Right lobe of liver (tissue), 6 donors: ENCODE measurements around the gene CACNB4. TPM values are rescaled to one million over a fixed set of nuclear protein-coding genes. Genes with fewer than 3 reads are reported as not detected.

Source experiments
- ATAC-seq, 4 donors: fragments of 200-7000 bp; cut with Tn5 transposase; one replicate each; pipeline ENCODE4 v1.9.1; 2020; ENCODE audit warnings: mild to moderate bottlenecking in 4 of 4, moderate library complexity in 4 of 4
- DNase-seq, 3 donors: peaks; one replicate each; pipeline ENCODE4 v3.0.0-alpha.2; 2020
- H3K27ac ChIP-seq, 3 donors: fragments of 200-600 bp; one replicate each; pipeline ENCODE4 v1.8.0; 2022
- H3K27me3 ChIP-seq, 2 donors: fragments of 200-600 bp; one replicate each; pipeline ENCODE4 v1.8.0; 2022
- H3K36me3 ChIP-seq, 4 donors: fragments of 200-600 bp; sonication (generic) in 1 of 4; one replicate each; pipeline versions ENCODE4 v1.5.1 to v1.8.0; 2017 to 2022; ENCODE audit warnings: control low read depth in 1 of 4
- H3K4me1 ChIP-seq, 4 donors: fragments of 200-600 bp; sonication (generic) in 1 of 4; one replicate each; pipeline versions ENCODE4 v1.5.1 to v1.8.0; 2017 to 2022; ENCODE audit warnings: control low read depth in 1 of 4
- H3K4me3 ChIP-seq, 3 donors: fragments of 200-600 bp; one replicate each; pipeline ENCODE4 v1.8.0; 2022
- H3K9me3 ChIP-seq, 4 donors: fragments of 200-600 bp; sonication (generic) in 1 of 4; one replicate each; pipeline versions ENCODE4 v1.5.1 to v1.8.0; 2017 to 2022; ENCODE audit warnings: control low read depth in 1 of 4
- POLR2A ChIP-seq: fragments of 450-650 bp; IDR thresholded peaks from one replicate; pipeline ENCODE4 v1.6.1; 2017; ENCODE audit warnings: antibody characterized with exemption, mild to moderate bottlenecking
- WGBS: methylation state at CpG from one replicate; pipeline ENCODE4 v1.1.6; 2018; ENCODE audit warnings: low coverage, low lambda C conversion rate; ENCODE audit not compliant: insufficient coverage; ENCODE audit errors: missing lambda C conversion rate; 5-methylcytosine and 5-hydroxymethylcytosine counted together
- intact Hi-C, 2 donors: fragments of 100-400 bp; cut with DNase I; formaldehyde crosslinking; loops; one replicate each; pipeline versions ENCODE4 v1.11.2 to v1.14.1; 2022
- total RNA-seq, 6 experiments: library from RNA; depleted of rRNA in 2 of 6; stranded (reverse); fragments of >200 nt in 2 of 6; fragmentation: NEBNext Ultra II Directional in 3 of 6; extraction: Animal tissue kit (Norgen Biotek cat#: 25700) in 3 of 6; gene quantifications; one replicate each; pipeline versions ENCODE4 v1.1.0 to v1.2.4, GENCODE V29; 2016 to 2023
- TF ChIP-seq, protein P1 (sequence below), 4 donors: fragments of 200-600 bp in 3 of 4; fragments of 450-650 bp in 1 of 4; IDR thresholded peaks; one replicate each; pipeline versions ENCODE4 v1.5.1 to v1.8.0; 2016 to 2022; ENCODE audit warnings: antibody characterized with exemption in 4 of 4, mild to moderate bottlenecking in 2 of 4
- donor health status: DM: no; HTN: yes; CAD: no.
- donor health status: DM: no; HTN: no; CAD: no.
- donor health status: DM: no; HTN: no; CAD: no.
- donor health status: DM: no; HTN: yes; CAD: no.
- donor health status: DM: no; HTN: yes; CAD: no.

The CACNB4 gene
- total RNA-seq, 6 experiments from 2014 or later: 0.06 to 0.49 (median 0.25) TPM

GRCh38 chr2:152086231-152086630 is 12.6 kb downstream of the CACNB4 start:
- TF ChIP-seq POLR2A: no peak
- TF ChIP-seq, protein P1, sequence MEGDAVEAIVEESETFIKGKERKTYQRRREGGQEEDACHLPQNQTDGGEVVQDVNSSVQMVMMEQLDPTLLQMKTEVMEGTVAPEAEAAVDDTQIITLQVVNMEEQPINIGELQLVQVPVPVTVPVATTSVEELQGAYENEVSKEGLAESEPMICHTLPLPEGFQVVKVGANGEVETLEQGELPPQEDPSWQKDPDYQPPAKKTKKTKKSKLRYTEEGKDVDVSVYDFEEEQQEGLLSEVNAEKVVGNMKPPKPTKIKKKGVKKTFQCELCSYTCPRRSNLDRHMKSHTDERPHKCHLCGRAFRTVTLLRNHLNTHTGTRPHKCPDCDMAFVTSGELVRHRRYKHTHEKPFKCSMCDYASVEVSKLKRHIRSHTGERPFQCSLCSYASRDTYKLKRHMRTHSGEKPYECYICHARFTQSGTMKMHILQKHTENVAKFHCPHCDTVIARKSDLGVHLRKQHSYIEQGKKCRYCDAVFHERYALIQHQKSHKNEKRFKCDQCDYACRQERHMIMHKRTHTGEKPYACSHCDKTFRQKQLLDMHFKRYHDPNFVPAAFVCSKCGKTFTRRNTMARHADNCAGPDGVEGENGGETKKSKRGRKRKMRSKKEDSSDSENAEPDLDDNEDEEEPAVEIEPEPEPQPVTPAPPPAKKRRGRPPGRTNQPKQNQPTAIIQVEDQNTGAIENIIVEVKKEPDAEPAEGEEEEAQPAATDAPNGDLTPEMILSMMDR (IDR thresholded peaks at IDR 0.05): no peak
- DNase-seq: no peak
- Histone ChIP-seq H3K27ac (no peak overlapping the region), H3K4me1 (no peaks in the 10 kb centered on the region), H3K4me3 (no peak overlapping the region), H3K9me3 (no peaks in the 10 kb centered on the region), H3K36me3 (no peaks in the 10 kb centered on the region), H3K27me3 (no peaks in the 10 kb centered on the region)
- 95% methylated on average over 1 of the region's 2 CpGs for WGBS
- ATAC-seq: no peak
- intact Hi-C loops: no loop called here

GRCh38 chr2:152084076-152084475 is 14.8 kb downstream of the CACNB4 start:
- WGBS: 55% methylated on average over 6 of the region's 6 CpGs
- Histone ChIP-seq H3K9me3 (no peaks in the 10 kb centered on the region), H3K36me3 (no peaks in the 10 kb centered on the region), H3K4me1 (no peaks in the 10 kb centered on the region), H3K27me3 (no peaks in the 10 kb centered on the region), H3K4me3 (no peak overlapping the region), H3K27ac (no peak overlapping the region)
- TF ChIP-seq POLR2A: no peak
- TF ChIP-seq, protein P1 (IDR thresholded peaks at IDR 0.05): no peak
- ATAC-seq (no peak), DNase-seq (no peak)
- intact Hi-C loops: no loop called here

GRCh38 chr2:152083202-152083875 is 15.5 kb downstream of the CACNB4 start:
- Histone ChIP-seq H3K27ac (no peak overlapping the region), H3K4me3 (no peak overlapping the region), H3K4me1 (no peaks in the 10 kb centered on the region), H3K27me3 (no peaks in the 10 kb centered on the region), H3K9me3 (no peaks in the 10 kb centered on the region), H3K36me3 (no peaks in the 10 kb centered on the region)
- no peak for ATAC-seq
- DNase-seq: no peak
- TF ChIP-seq, protein P1 (IDR thresholded peaks at IDR 0.05): no peak
- TF ChIP-seq POLR2A: no peak
- WGBS: 68% methylated on average over 6 of the region's 6 CpGs
- intact Hi-C loops: no loop called here

DNA sequence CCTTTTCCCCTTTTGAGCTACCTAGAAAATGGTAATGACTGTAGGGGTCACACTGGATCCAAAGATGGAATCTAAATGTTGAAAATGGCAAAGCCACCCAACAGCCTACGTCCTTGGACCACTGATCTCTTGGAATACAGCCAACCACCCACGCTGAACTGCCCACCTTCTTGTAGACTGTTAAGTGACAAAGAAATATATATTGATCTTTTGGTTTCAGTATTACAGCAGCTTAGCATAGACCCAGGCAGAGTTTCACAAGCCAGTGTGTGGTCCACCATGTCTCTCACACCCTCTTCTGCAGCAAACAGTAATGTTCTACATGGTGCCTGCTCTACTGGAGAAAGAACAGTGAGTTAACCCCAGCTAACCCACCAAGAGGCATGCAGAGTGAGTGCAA is 20.2 kb downstream of the CACNB4 start:
- no peak overlapping the region for H3K4me3 ChIP-seq
- H3K4me1 ChIP-seq: no peaks in the 10 kb centered on the region
- no peak for ATAC-seq
- no peak for DNase-seq
- no peak overlapping the region for H3K27ac ChIP-seq
- TF ChIP-seq POLR2A: no peak
- TF ChIP-seq, protein P1 (IDR thresholded peaks at IDR 0.05): no peak
- intact Hi-C loops: no loop called here
- no peaks in the 10 kb centered on the region for H3K9me3 ChIP-seq
- no peaks in the 10 kb centered on the region for H3K27me3 ChIP-seq
- 52% methylated on average over 2 of the region's 2 CpGs for WGBS
- no peaks in the 10 kb centered on the region for H3K36me3 ChIP-seq
